Activated effector memory CD4-positive, alpha-beta T cell treated with anti-CD3 and anti-CD28 coated beads, Interleukin-2, amount 50 U/mL, for 16 hours (primary cell): Measurements from ENCODE around the gene FMN2.
"Not testable (repeated sequence)": the region's sequence is repeated elsewhere in the genome, so short reads cannot be mapped to it uniquely, and the experiment has no call there.

Source experiments
- DNase-seq: peaks from one replicate; pipeline ENCODE4 v3.0.0-alpha.2; 2020

Gene FMN2

GRCh38 chr1:240322943-240323342 is 231.3 kb downstream of the FMN2 start:
- no peak for DNase-seq

- DNase-seq: not testable (repeated sequence)
These were observed 236.7 kb downstream of the FMN2 start for GRCh38 chr1:240328382-240328781.

DNA sequence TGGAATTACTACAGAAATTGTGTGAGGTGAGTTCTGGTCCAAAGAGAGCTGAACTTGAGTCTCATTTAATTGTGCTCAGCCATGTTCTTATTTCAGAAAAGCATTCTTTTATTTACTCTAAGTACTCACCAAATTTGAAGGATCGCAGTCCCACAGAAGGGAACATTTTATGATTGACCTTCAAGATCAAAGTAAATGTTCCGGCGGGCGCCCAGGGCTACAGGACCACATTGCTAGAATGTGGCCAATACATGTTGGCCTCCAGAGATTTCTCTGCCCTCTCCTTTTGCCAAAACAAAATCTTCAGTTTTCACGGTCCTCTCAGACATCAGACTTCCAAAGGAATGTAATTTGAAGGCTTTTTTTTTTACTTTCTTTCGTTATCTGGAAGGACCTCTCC is 237.8 kb downstream of the FMN2 start:
- no peak for DNase-seq

- no peak for DNase-seq
These were observed 241.0 kb downstream of the FMN2 start for GRCh38 chr1:240332672-240333071.

- DNase-seq: no peak
These were observed 246.1 kb downstream of the FMN2 start for GRCh38 chr1:240337781-240338180.

DNA sequence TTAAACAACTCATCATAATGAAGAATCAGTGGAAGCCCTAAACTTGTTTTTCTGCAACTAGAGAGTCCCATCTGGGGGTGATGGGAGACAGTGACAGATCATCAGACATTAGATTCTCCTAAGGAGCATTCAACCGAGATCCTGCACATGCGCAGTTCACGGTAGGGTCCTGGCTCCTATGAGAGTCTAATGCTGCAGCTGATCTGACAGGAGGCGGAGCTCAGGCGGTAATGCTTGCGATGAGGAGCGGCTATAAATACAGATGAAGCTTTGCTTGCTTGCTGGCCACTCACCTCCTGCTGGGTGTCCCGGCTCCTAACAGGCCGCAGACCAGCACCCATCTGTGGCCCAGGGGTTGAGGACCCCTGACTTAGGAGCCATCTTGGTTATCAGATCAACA is 247.2 kb downstream of the FMN2 start:
- DNase-seq: no peak

DNA sequence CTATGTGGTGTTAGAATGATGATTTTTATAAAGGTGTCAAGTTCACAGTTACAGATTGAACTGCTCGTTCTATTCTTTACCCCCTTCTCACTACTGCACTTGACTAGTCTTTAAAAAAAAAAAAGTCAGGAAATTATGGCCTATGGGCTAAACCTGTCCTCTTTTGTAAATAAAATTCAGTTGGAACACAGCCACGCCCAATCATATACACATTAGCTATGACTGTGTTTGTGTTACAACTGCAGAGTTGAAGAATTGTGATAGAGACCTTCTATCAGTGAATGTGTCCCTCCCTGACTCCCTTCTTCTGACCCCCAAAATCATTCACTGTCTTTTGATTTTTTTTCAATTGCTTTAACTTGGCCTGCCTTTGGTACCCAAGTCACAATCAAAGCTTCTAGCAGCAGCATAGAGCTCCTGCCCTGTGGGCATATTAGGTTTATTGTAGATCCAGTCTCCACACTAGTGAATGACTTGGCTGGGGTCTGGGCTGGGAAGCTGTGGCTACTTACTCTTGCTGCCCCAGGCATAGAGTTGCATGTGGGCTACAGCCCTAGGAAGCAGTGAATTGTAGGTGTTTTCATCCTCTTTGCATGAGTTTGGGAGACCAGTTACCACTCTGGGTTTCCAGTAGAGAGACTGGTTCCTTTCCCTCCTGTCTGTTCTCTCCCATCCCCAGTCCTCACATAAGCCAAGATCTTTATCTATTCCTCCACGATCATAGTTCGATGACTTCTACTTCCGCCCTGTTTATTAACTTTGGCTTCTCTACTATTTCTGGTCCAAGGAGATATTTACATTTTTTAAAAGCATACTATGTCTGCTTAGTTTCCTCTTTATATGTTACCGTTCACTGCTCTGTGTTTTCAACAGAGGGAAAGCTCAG is 249.9 kb downstream of the FMN2 start:
- DNase-seq: no peak

DNA sequence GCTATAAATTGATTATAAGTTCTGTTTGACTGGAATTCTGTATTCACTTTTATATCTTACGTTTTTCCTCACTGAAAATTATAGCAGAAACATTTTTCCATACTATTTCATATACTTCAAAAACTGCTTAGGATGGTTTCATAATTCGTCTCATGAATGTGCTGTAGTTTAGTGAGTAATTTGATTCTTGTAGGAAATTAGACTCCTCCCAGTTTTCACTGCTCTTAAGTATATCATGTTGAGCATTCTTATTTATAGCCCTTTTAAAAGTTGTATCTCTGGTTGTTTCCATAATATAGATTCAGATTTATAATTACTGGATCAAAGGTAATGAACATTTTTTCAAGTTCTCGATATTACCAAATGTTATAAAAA is 250.6 kb downstream of the FMN2 start:
- no peak for DNase-seq

DNA sequence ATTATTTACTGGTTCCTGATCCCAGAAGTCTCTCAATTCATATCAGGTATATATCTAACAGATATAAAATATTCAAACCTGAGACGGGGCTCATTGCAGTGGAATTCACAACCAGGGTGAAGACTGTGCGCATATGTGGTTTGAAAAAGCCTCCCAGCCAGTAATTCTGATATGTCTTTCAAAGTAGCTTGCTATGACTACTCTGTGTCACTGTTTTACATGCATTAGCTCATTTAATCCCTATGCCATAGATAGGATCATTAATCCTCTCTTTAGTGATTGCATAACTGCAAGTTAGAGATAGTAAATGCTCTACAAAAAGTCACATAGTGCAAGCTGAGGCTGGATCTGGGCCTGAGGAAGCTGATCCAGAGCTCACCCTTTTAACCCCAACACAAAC is 251.4 kb downstream of the FMN2 start:
- DNase-seq: no peak

- no peak for DNase-seq
These were observed 252.3 kb downstream of the FMN2 start for GRCh38 chr1:240343966-240344365.

GRCh38 chr1:240344918-240345317 is 253.2 kb downstream of the FMN2 start:
- no peak for DNase-seq

GRCh38 chr1:240349695-240350094 is 258.0 kb downstream of the FMN2 start:
- DNase-seq: no peak

DNA sequence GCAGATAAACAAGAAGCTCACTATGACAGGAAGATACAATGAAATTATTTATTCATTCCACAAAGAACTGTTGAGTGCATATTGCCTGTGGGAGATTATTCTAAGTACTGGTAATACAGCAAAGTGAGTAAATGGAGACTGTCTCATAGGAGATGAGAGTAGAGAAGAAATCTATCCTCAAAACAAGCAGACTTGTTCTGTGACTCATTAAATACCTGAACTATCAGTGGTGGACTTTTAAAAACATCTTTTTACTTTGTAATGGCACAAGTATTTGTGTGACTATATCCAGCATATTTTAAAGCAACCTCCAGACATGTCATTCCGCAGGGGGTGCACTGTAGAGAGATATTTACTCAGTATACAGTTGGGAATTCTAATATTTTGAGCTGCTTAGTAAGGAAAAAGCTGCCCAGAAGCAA is 259.2 kb downstream of the FMN2 start:
- no peak for DNase-seq

DNA sequence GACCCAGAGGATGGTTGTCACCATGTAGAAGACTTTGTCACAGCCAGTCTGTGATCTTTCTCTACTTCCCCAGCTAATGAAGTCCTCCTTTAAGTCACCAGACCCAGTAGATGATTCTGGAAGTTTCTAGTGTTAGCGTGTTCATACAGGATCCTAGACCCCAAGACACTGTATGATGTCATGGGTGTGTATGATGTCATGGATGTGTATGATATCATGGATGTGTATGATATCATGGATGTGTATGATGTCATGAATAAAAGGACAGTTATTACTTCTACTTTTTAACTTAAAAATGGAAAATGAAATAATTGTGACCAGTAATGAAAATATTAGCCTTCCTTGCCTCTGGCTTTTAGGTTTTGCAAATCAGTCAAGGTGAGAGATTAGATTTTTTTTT is 260.0 kb downstream of the FMN2 start:
- no peak for DNase-seq

DNA sequence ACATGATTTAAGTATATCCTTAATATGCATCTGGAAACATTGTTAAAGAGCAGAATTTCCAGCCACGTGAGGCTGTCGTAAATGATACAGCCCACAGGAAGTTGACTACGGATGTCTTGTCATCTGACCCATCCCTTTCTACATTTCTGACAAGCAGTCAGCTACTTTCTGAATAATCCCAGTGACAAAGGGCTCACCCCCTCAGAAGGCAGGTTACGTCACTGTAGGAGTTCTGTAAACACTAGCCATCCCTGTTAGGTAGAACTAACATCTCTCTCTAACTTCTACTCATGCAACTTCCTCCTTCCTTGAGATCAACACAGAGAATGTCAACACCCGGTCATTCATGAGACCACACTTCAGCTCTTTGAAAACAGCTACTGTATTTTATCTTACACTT is 261.1 kb downstream of the FMN2 start:
- DNase-seq: no peak

DNA sequence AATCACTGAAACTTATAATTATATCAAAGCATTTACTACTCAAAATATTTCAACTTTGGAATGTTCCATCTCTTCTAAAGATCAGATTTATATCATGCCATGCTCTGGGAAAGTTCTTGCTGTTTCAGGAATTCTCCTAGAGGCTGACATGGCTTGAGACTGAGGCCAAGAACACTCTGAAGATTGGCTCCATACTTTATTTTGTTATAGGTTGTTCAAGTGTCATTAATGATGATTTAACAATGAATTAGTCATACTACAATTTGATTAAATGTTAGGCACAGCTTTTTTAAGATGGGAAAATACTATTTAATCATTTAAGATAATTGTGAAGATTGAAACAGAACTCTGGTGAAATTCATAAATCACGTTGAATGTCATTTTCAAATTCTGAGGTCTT is 264.9 kb downstream of the FMN2 start:
- no peak for DNase-seq

- no peak for DNase-seq
These were observed 270.4 kb downstream of the FMN2 start for GRCh38 chr1:240362046-240362445.

DNA sequence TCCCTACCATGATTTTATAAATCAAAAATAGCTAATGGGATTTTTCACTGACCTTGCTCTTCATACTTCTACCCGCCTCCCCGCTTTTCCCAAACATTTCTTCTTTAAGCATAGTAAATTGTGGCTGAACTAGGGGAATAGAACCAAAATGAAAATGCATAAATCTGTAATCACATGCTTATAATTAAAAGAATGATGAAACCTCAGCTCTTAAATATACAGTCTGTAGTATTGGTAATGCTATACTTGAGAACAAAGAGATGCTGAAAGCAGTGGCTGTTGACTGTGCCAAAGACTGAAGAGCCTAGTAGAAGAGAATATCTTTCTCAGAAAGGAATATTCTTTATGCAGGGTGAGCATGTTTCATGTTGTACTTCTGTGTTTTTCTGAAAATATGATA is 271.1 kb downstream of the FMN2 start:
- no peak for DNase-seq

DNA sequence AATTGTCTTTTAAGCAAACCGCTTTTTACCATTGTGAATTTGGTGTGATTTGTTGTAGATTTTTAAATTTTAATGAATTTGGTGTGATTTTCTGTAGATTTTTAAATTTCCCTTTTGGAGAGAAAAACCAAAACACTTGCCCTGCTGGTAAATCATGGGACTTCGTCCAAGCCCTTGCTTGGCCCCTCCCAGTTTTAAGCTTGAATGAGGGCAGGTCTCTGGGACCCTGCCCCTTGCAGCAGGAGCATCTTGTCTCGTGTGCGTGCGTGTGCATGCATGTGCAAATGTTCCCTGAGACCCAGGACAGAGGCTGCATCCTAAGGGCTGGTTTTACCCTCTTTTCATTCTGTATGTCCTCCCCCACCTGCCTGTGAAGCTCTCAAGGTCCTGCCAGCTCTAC is 271.6 kb downstream of the FMN2 start:
- DNase-seq: no peak

GRCh38 chr1:240363914-240364313 is 272.2 kb downstream of the FMN2 start:
- no peak for DNase-seq

GRCh38 chr1:240366636-240367035 is 275.0 kb downstream of the FMN2 start:
- no peak for DNase-seq

- DNase-seq: no peak
These were observed 293.9 kb downstream of the FMN2 start for GRCh38 chr1:240385551-240385950.

DNA sequence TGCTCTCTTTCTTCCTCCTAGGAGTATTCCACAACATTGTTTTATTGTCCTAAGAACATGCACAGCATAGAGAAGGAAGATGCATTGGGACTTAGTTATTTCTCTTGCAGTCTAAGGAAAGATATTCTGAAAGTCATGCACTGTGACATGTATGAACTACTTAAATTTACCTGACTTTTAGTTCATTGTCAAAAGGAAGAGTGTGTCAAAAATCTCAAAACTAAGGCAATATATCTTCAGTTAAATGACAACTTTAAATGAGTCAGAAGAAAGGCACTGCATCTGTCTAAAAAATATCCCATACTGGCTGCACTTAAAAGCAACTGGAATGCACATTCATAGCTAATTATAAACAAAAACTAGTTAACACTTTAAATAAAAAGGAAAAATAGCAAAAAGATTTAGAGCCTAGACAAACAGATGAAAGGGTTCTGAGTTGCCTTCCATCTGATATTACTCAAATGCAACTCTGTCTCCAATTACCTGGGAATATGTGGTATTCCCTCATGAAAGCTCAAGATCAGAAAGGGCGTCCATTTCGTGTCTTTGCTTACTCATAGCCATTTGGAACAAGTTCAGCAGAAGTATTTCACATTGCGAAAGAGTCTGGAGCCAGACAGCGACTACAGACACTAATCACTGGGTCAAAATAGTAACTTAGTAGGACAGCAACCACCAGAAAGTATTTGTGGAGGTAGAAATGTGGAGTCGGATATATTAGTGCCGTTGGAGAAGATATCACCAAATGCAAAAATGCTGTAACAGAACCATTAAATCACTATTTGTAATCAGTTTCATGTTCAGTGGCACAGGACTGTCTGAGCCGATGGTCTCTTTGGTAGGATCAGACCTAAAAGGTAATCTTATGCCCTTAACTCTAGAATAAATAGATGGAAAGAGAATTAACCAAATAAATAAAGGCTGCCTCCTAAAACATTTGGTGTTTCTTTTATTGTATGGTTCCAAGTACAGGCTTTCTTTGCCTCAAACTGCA is 294.6 kb downstream of the FMN2 start:
- no peak for DNase-seq

DNA sequence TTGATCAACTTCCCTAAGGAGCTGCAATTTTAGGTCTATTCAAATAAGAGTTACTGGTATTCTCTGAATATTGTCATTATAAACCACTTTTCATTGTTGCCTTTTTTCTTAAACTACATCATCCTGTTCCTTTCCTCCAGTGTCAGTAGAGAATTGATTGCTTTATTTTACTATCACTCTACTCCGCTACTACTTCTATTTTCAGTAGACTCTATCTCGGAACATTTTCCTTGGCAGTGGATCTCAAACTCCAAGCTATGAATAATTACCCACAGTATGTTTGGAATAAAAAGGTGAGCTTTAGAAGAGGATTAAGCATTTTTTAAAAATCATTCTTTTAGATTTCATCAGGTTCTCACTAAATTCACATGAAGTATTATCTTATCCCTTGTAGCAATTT is 295.4 kb downstream of the FMN2 start:
- no peak for DNase-seq
